OCI-LY3 (cell line): ENCODE data around the gene RPN2.

ENCODE experiments used
- EZH2phosphoT487 ChIP-seq: fragments of 200-600 bp; shearing (Covaris generic); IDR thresholded peaks from 2 replicates; pipeline ENCODE4 v1.6.1; 2018; ENCODE audit warnings: antibody characterized with exemption, mixed run types, low read depth
- TF ChIP-seq, protein P1 (sequence below): fragments of 200-600, 300-600 bp; sonication (generic); IDR thresholded peaks from 2 replicates; pipeline ENCODE4 v1.5.1; 2014; ENCODE audit warnings: antibody characterized with exemption, low read length, low read depth

DNA sequence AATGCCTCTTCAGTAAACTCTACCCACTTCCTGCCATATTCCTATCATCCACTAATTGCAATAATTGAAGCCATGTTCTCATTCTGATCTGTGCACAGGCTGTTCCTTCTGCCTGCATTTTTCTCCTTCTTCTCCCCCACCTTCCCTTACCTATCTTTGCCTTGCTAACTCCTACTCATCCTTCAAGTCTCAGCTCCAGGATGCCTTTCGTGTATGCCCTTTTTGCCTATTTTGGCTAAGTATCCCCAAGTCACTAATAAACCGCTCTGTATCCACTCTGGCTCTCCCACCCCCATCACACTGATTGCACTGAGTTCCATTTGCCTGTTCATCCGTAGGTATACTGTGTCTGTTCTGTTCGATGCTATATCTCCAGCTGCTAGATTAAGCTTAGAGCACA is 6.3 kb upstream of the RPN2 start:
- TF ChIP-seq, protein P1, sequence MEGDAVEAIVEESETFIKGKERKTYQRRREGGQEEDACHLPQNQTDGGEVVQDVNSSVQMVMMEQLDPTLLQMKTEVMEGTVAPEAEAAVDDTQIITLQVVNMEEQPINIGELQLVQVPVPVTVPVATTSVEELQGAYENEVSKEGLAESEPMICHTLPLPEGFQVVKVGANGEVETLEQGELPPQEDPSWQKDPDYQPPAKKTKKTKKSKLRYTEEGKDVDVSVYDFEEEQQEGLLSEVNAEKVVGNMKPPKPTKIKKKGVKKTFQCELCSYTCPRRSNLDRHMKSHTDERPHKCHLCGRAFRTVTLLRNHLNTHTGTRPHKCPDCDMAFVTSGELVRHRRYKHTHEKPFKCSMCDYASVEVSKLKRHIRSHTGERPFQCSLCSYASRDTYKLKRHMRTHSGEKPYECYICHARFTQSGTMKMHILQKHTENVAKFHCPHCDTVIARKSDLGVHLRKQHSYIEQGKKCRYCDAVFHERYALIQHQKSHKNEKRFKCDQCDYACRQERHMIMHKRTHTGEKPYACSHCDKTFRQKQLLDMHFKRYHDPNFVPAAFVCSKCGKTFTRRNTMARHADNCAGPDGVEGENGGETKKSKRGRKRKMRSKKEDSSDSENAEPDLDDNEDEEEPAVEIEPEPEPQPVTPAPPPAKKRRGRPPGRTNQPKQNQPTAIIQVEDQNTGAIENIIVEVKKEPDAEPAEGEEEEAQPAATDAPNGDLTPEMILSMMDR = no peak
- TF ChIP-seq EZH2phosphoT487 = no peak
